NCI-H1048 (cell line): Measurements from ENCODE around the gene IMP4.
"Not testable (repeated sequence)": the region's sequence is repeated elsewhere in the genome, so short reads cannot be mapped to it uniquely, and the experiment has no call there.

ENCODE experiments used
- DNase-seq: peaks from one replicate; lab custom pipeline; 2025; lab: John Stamatoyannopoulos, UW

The IMP4 gene

GRCh38 chr2:130342533-130343275, at the start of gene IMP4:
Gene IMP4 (plus strand): TSS chr2:130342897. CDS start chr2:130342933, 36 bp downstream.
- DNase-seq, result peak; percentile 96

- DNase-seq, result no peak
Observed at GRCh38 chr2:130300258-130300969, 42.3 kb upstream of the IMP4 start.

- DNase-seq, result no peak
Observed at GRCh38 chr2:130300970-130301348, 41.7 kb upstream of the IMP4 start.

GRCh38 chr2:130302164-130302886, 40.4 kb upstream of the IMP4 start:
- no peak for DNase-seq

- DNase-seq, result no peak
Observed at GRCh38 chr2:130303169-130303568, 39.5 kb upstream of the IMP4 start.

GRCh38 chr2:130304726-130305125, 38.0 kb upstream of the IMP4 start:
- DNase-seq, result no peak

GRCh38 chr2:130307850-130308249, 34.8 kb upstream of the IMP4 start:
- DNase-seq, result no peak

GRCh38 chr2:130310881-130311280, 31.8 kb upstream of the IMP4 start:
- no peak for DNase-seq

- DNase-seq, result no peak
Observed at GRCh38 chr2:130313812-130314334, 28.8 kb upstream of the IMP4 start.

GRCh38 chr2:130314377-130314776, 28.3 kb upstream of the IMP4 start:
- no peak for DNase-seq

GRCh38 chr2:130316596-130316995, 26.1 kb upstream of the IMP4 start:
- no peak for DNase-seq

- no peak for DNase-seq
Observed at GRCh38 chr2:130318906-130319305, 23.8 kb upstream of the IMP4 start.

GRCh38 chr2:130319536-130319935, 23.2 kb upstream of the IMP4 start:
- no peak for DNase-seq

- DNase-seq, result no peak
Observed at GRCh38 chr2:130327703-130328527, 14.8 kb upstream of the IMP4 start.

- no peak for DNase-seq
Observed at GRCh38 chr2:130328710-130329109, 14.0 kb upstream of the IMP4 start.

- peak; percentile 10 for DNase-seq
Observed at GRCh38 chr2:130332271-130333073, 10.2 kb upstream of the IMP4 start.

GRCh38 chr2:130333253-130333652, 9.4 kb upstream of the IMP4 start:
- not testable (repeated sequence) for DNase-seq

- DNase-seq, result no peak
Observed at GRCh38 chr2:130334026-130334425, 8.7 kb upstream of the IMP4 start.

GRCh38 chr2:130335226-130335625, 7.5 kb upstream of the IMP4 start:
- DNase-seq, result no peak

- no peak for DNase-seq
Observed at GRCh38 chr2:130336150-130336876, 6.4 kb upstream of the IMP4 start.
